Sigmoid colon (tissue), 7 donors: ENCODE results near the gene AUTS2. TPM values are rescaled to one million over a fixed set of nuclear protein-coding genes. Genes with fewer than 3 reads are reported as not detected.

ENCODE experiments used
- DNase-seq: peaks from one replicate; pipeline ENCODE4 v3.0.0-alpha.2; 2019
- H3K27ac ChIP-seq, 4 donors: fragments of 200-600 bp; sonication (generic); one replicate each; pipeline ENCODE4 v1.5.1; 2016 to 2019; ENCODE audit warnings: mild to moderate bottlenecking in 1 of 4
- H3K27me3 ChIP-seq, 3 donors: fragments of 200-600 bp; sonication (generic); one replicate each; pipeline ENCODE4 v1.5.1; 2019; ENCODE audit warnings: mild to moderate bottlenecking in 1 of 3
- H3K36me3 ChIP-seq, 4 donors: fragments of 200-600 bp; sonication (generic); one replicate each; pipeline ENCODE4 v1.5.1; 2016 to 2019
- H3K4me1 ChIP-seq, 4 donors: fragments of 200-600 bp; sonication (generic); one replicate each; pipeline ENCODE4 v1.5.1; 2017 to 2019
- H3K4me3 ChIP-seq, 4 donors: fragments of 200-600 bp; sonication (generic); one replicate each; pipeline ENCODE4 v1.5.1; 2017 to 2019; ENCODE audit warnings: mild to moderate bottlenecking in 2 of 4, moderate library complexity in 1 of 4
- H3K9me3 ChIP-seq, 4 donors: fragments of 200-600 bp in 3 of 4; sonication (generic) in 3 of 4; one replicate each; pipeline versions ENCODE4 v1.5.1 to v1.6.1; 2013 to 2019
- CTCF ChIP-seq, 4 experiments: fragments of 450-650 bp in 3 of 4; fragments of 200-600 bp in 1 of 4; IDR thresholded peaks; one replicate each; pipeline ENCODE4 v1.5.1; 2016 to 2019; ENCODE audit warnings: antibody characterized with exemption in 4 of 4, mild to moderate bottlenecking in 3 of 4, moderate library complexity in 2 of 4
- EP300 ChIP-seq, 4 donors: sonication (generic); formaldehyde crosslinking; IDR thresholded peaks; one replicate each; pipeline ENCODE4 v1.6.1; 2017; ENCODE audit warnings: antibody characterized with exemption in 4 of 4
- POLR2A ChIP-seq, 2 donors: fragments of 450-650 bp; IDR thresholded peaks; one replicate each; pipeline ENCODE4 v1.6.1; 2016; ENCODE audit warnings: antibody characterized with exemption in 2 of 2, mild to moderate bottlenecking in 2 of 2, moderate library complexity in 2 of 2
- POLR2AphosphoS5 ChIP-seq, 4 donors: sonication (generic); formaldehyde crosslinking; IDR thresholded peaks; one replicate each; pipeline ENCODE4 v1.6.1; 2017; ENCODE audit warnings: antibody characterized with exemption in 4 of 4
- WGBS, 2 donors: extraction: QIAGEN DNeasy Blood & Tissue Kit; methylation state at CpG; one replicate each; pipeline ENCODE4 v1.1.7; 2013; 5-methylcytosine and 5-hydroxymethylcytosine counted together
- intact Hi-C: fragments of 100-400 bp; cut with DNase I; formaldehyde crosslinking; loops from one replicate; pipeline ENCODE4 v1.15.1; 2023
- polyA plus RNA-seq, 3 donors: library from polyadenylated mRNA; stranded (reverse); fragments of 200-250 nt; gene quantifications; one replicate each; pipeline ENCODE4 v1.2.3, GENCODE V29; 2013
- total RNA-seq, 4 donors: library from RNA; depleted of rRNA; stranded (reverse); fragments of >200 nt; gene quantifications; one replicate each; pipeline ENCODE4 v1.1.0, GENCODE V29; 2016
- donor health status: healthy with polysubstance abuse.
- donor health status: Bipolar disorder and iron deficiency.
- donor health status: healthy.

Gene AUTS2
- total and polyA plus RNA-seq, 7 donors = 3.6 to 55.7 (median 25.5) TPM

GRCh38 chr7:70263471-70264255 lies 665.4 kb downstream of the AUTS2 start:
- H3K4me3 ChIP-seq = no peak overlapping the region
- 76 to 85% methylated on average over 7 of the region's 7 CpGs for WGBS, 2 donors
- no peak for TF ChIP-seq POLR2AphosphoS5 (IDR thresholded peaks at IDR 0.05)
- TF ChIP-seq CTCF (IDR thresholded peaks at IDR 0.05) = no peak
- TF ChIP-seq EP300 (IDR thresholded peaks at IDR 0.05) = no peak
- TF ChIP-seq POLR2A (IDR thresholded peaks at IDR 0.05) = no peak
- peaks cover 0 to 10% (median 3%) of the 10 kb centered on the region in 4 donors for H3K4me1 ChIP-seq
- no peak overlapping the region for H3K27ac ChIP-seq
- no peaks in the 10 kb centered on the region for H3K9me3 ChIP-seq
- H3K36me3 ChIP-seq = no peaks in the 10 kb centered on the region
- H3K27me3 ChIP-seq = no peaks in the 10 kb centered on the region
- intact Hi-C loops = no loop called here
- no peak for DNase-seq

DNA sequence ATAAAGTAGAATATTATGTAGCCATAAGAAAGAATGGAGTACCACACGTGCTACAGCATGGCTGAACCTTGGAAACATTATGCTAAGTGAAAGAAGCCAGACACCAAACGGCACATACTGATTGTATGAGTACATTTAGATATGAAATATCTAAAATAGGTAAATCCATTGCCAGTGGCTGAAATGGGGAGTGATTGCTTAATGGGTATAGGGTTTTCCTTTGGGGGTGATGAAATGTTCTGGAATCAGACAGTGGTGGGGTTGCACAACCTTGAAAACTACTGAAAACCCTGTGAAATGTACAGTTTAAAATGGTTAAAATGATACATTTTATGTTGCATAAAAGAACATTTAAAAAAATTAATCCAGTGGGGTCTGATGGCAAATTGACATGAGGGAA lies 667.9 kb downstream of the AUTS2 start:
- no peak for TF ChIP-seq POLR2AphosphoS5 (IDR thresholded peaks at IDR 0.05)
- no peak for TF ChIP-seq POLR2A (IDR thresholded peaks at IDR 0.05)
- TF ChIP-seq EP300 (IDR thresholded peaks at IDR 0.05) = no peak
- no peak for TF ChIP-seq CTCF (IDR thresholded peaks at IDR 0.05)
- no peaks in the 10 kb centered on the region for H3K9me3 ChIP-seq
- H3K27me3 ChIP-seq = no peaks in the 10 kb centered on the region
- 83 to 90% methylated on average over 2 of the region's 2 CpGs for WGBS, 2 donors
- intact Hi-C loops = no loop called here
- no peak for DNase-seq
- no peaks in the 10 kb centered on the region for H3K36me3 ChIP-seq
- H3K4me1 ChIP-seq = no peaks in the 10 kb centered on the region
- H3K27ac ChIP-seq = no peak overlapping the region
- no peak overlapping the region for H3K4me3 ChIP-seq

- TF ChIP-seq POLR2AphosphoS5 (IDR thresholded peaks at IDR 0.05) = no peak
- TF ChIP-seq POLR2A (IDR thresholded peaks at IDR 0.05) = no peak
- intact Hi-C loops = no loop called here
- Histone ChIP-seq H3K36me3 (no peaks in the 10 kb centered on the region), H3K9me3 (no peaks in the 10 kb centered on the region), H3K27ac (no peak overlapping the region), H3K4me3 (no peak overlapping the region), H3K4me1 (no peaks in the 10 kb centered on the region), H3K27me3 (no peaks in the 10 kb centered on the region)
- no peak for DNase-seq
- WGBS, 2 donors = 67 to 84% methylated on average over 5 of the region's 5 CpGs
Measured at GRCh38 chr7:70267381-70268120, 669.3 kb downstream of the AUTS2 start.

- H3K9me3 ChIP-seq = no peaks in the 10 kb centered on the region
- H3K27ac ChIP-seq = no peak overlapping the region
- intact Hi-C loops = no loop called here
- TF ChIP-seq EP300 (IDR thresholded peaks at IDR 0.05) (no peak), CTCF (IDR thresholded peaks at IDR 0.05) (no peak), POLR2A (IDR thresholded peaks at IDR 0.05) (no peak), POLR2AphosphoS5 (IDR thresholded peaks at IDR 0.05) (no peak)
- no peaks in the 10 kb centered on the region for H3K36me3 ChIP-seq
- 11 to 54% methylated on average over 2 of the region's 2 CpGs for WGBS, 2 donors
- H3K4me3 ChIP-seq = no peak overlapping the region
- no peaks in the 10 kb centered on the region for H3K27me3 ChIP-seq
- no peaks in the 10 kb centered on the region for H3K4me1 ChIP-seq
- DNase-seq = no peak
Measured at GRCh38 chr7:70268179-70268578, 669.9 kb downstream of the AUTS2 start.

DNA sequence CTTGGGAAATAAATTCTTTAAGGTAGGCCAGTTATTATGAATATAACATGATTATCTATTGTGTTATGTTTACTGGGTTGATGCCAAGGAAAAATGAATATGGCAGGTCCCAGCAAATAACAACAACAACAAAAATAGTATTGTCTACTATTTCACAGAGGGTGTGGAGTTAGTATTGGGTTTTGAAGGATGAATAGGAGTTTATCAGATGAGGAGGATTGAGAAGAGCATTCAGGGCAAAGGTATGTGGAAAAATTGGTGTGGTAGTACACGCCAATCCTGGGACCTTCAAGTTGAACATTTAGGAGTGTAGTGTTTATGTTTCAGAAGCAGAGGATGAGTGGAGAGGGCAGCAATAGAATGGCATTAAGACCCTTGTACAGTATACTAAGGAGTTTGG lies 671.9 kb downstream of the AUTS2 start:
- TF ChIP-seq CTCF (IDR thresholded peaks at IDR 0.05) (no peak), POLR2AphosphoS5 (IDR thresholded peaks at IDR 0.05) (no peak), POLR2A (IDR thresholded peaks at IDR 0.05) (no peak), EP300 (IDR thresholded peaks at IDR 0.05) (no peak)
- Histone ChIP-seq H3K4me1 (no peaks in the 10 kb centered on the region), H3K36me3 (no peaks in the 10 kb centered on the region), H3K4me3 (no peak overlapping the region), H3K9me3 (no peaks in the 10 kb centered on the region), H3K27ac (no peak overlapping the region), H3K27me3 (no peaks in the 10 kb centered on the region)
- WGBS, 2 donors = 93 to 96% methylated on average over 1 of the region's 1 CpG
- no peak for DNase-seq
- intact Hi-C loops = no loop called here
